Measurements from ENCODE around the gene KLHL36. TPM values are rescaled to one million over a fixed set of nuclear protein-coding genes. Genes with fewer than 3 reads are reported as not detected.

The KLHL36 gene
- total RNA-seq, 4 donors from 2014 or later: 43.4 to 70.7 (median 67.2) TPM

GRCh38 chr16:84680165-84680842, 32.0 kb downstream of the KLHL36 start:
- Histone ChIP-seq H3K36me3 (no peaks in the 10 kb centered on the region), H3K4me1 (no peaks in the 10 kb centered on the region), H3K4me3 (no peak overlapping the region), H3K27ac (no peak overlapping the region), H3K9me3 (no peaks in the 10 kb centered on the region), H3K27me3 (peaks cover 7% of the 10 kb centered on the region)
- 91% methylated on average over 10 of the region's 10 CpGs for WGBS
- DNase-seq (ENCODE audit: low spot score in 2 of 2): no peak
- TF ChIP-seq POLR2AphosphoS5 (IDR thresholded peaks at IDR 0.05): no peak
- TF ChIP-seq CTCF (IDR thresholded peaks at IDR 0.05): no peak

GRCh38 chr16:84680843-84681629, 32.7 kb downstream of the KLHL36 start:
- DNase-seq (ENCODE audit: low spot score in 2 of 2): no peak
- H3K27me3 ChIP-seq: peaks cover 7% of the 10 kb centered on the region
- H3K36me3 ChIP-seq: no peaks in the 10 kb centered on the region
- no peak overlapping the region for H3K27ac ChIP-seq
- H3K4me1 ChIP-seq: no peaks in the 10 kb centered on the region
- no peak for TF ChIP-seq CTCF (IDR thresholded peaks at IDR 0.05)
- TF ChIP-seq POLR2A (IDR thresholded peaks at IDR 0.05): no peak
- TF ChIP-seq POLR2AphosphoS5 (IDR thresholded peaks at IDR 0.05): no peak
- no peak for TF ChIP-seq EP300 (IDR thresholded peaks at IDR 0.05)
- no peak overlapping the region for H3K4me3 ChIP-seq
- 86% methylated on average over 4 of the region's 4 CpGs for WGBS
- no peaks in the 10 kb centered on the region for H3K9me3 ChIP-seq

DNA sequence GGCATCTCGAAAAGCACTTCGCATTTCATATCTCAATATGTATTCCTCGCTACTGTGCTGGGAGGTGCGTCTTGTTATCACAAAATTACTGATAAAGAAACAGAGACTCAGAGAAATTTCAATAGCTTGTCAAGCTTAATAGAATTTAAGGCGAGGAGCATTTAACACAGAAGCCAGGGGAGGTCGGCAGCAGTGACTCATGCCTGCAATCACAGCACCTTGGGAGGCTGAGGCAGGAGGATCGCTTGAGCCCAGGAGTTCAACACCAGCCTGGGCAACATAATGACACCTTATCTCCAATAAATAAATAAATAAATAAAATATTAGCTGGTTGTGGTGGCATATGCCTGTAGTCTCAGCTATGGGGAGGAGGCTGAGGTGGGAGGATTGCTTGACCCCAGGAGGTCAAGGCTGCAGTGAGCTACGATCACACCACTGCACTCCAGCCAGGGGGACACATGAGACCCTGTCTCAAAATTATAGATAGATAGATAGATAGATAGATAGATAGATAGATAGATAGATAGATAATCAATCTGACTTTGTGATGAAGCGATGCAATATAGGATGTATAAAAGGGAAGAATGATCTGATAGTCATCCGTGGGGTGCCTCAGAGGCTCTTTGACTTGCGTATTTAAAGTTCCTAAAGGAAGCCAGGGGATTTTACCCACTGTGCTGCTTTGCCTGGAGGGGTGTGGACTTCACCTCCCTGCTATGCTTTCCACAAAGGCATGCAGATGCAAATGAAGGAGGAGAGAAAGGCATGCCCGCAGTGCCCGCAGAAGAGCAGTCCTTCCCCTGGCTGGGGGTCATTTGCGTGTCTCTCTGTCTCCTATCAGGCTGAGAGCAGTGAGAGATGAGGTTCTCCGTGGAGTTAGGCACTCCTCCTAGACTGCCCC, 35.6 kb downstream of the KLHL36 start:
- no peak overlapping the region for H3K4me3 ChIP-seq
- WGBS: 69% methylated on average over 15 of the region's 15 CpGs
- H3K36me3 ChIP-seq: no peaks in the 10 kb centered on the region
- DNase-seq (ENCODE audit: low spot score in 2 of 2): no peak
- H3K4me1 ChIP-seq: no peaks in the 10 kb centered on the region
- H3K27ac ChIP-seq: no peak overlapping the region
- no peak for TF ChIP-seq POLR2A (IDR thresholded peaks at IDR 0.05)
- TF ChIP-seq POLR2AphosphoS5 (IDR thresholded peaks at IDR 0.05): no peak
- no peak for TF ChIP-seq CTCF (IDR thresholded peaks at IDR 0.05)
- no peak for TF ChIP-seq EP300 (IDR thresholded peaks at IDR 0.05)
- H3K9me3 ChIP-seq: no peaks in the 10 kb centered on the region
- H3K27me3 ChIP-seq: peaks cover 7% of the 10 kb centered on the region

- H3K27ac ChIP-seq: no peak overlapping the region
- H3K27me3 ChIP-seq: peaks cover 7% of the 10 kb centered on the region
- TF ChIP-seq POLR2AphosphoS5 (IDR thresholded peaks at IDR 0.05) (no peak), POLR2A (IDR thresholded peaks at IDR 0.05) (no peak), EP300 (IDR thresholded peaks at IDR 0.05) (no peak), CTCF (IDR thresholded peaks at IDR 0.05) (no peak)
- no peak overlapping the region for H3K4me3 ChIP-seq
- no peak for DNase-seq (ENCODE audit: low spot score in 2 of 2)
- 90% methylated on average over 4 of the region's 4 CpGs for WGBS
- no peaks in the 10 kb centered on the region for H3K36me3 ChIP-seq
- H3K4me1 ChIP-seq: no peaks in the 10 kb centered on the region
- no peaks in the 10 kb centered on the region for H3K9me3 ChIP-seq
These were observed 36.3 kb downstream of the KLHL36 start for GRCh38 chr16:84684592-84684965.

Measured in suprapubic skin (tissue), 4 donors.